Activated effector memory CD4-positive, alpha-beta T cell treated with anti-CD3 and anti-CD28 coated beads, Interleukin-2, amount 50 U/mL, for 16 hours (primary cell): ENCODE measurements around the gene RGS10.
"Not testable (repeated sequence)": the region's sequence is repeated elsewhere in the genome, so short reads cannot be mapped to it uniquely, and the experiment has no call there.

Source experiments
- DNase-seq: peaks from one replicate; pipeline ENCODE4 v3.0.0-alpha.2; 2020

RGS10 gene

DNA sequence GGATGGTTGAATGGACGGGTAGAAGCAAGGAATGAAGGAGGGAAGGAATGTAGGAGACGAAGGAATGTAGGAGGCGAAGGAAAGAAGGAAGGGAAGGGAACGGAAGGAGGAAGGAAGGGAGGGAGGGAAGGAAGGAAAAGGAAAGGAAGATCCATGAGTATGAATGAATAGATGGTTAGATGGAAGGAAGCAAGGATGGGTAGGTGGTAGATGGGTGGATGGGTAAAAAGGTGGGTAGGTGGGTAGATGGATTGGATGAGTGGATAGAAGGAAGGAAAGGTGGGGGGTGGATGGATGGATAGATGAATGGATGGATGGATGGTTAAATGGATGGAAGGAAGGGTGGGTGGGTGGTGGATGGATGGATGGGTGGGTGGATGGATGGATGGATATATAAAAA lies 77.4 kb downstream of the RGS10 start:
- DNase-seq = no peak

DNA sequence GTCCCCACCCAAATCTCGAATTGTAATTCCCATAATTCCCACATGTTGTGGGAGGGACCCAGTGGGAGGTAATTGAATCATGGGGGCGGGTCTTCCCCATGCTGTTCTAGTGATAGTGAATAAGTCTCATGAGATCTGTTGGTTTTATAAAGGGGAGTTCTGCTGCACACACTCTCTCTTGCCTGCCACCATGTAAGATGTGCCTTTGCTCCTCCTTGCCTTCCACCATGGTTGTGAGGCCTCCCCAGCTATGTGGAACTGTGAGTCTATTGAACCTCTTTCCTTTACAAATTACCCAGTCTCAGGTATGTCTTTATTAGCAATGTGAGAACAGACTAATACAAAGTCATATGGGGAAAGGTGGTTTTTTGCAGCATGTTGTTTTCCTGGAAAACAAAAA lies 79.3 kb downstream of the RGS10 start:
- not testable (repeated sequence) for DNase-seq

DNA sequence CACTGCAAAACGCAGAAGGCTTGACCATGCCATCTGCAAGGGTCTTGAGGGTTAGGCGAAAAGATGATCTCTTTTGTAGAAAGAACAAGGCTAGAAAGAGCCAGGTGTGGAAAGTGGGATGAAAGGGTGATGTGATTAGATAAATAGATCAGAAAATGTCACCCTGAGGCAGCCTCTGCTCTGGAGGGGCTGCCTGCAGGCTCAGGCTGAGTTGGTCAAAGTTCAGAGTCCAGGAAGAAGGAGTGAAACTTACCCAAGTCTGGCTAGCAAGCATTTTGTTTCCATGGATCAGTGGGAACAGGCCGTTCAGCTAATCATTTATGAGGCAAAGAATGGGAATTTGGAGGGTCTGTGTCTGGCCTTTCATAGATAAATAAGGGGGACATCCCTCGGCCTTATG lies 79.7 kb downstream of the RGS10 start:
- DNase-seq = no peak

DNA sequence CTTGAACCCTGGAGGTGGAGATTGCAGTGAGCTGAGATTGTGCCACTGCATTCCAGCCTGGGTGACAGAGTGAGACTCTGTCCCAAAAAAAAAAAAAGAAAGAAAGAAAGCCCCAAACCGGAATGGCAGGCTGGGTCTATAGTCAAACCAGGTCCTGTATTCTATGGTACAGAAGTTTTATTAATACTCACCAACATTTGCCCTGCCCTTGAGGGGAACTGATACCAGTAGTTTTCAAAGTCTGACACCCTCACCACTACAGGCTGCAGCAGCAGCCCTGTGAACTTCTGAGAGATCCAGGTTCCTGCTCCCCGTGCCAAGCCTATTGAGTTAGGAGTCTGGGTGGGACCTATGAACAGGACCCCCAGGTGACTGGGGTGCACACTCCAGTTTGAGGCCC lies 80.6 kb downstream of the RGS10 start:
- no peak for DNase-seq

DNA sequence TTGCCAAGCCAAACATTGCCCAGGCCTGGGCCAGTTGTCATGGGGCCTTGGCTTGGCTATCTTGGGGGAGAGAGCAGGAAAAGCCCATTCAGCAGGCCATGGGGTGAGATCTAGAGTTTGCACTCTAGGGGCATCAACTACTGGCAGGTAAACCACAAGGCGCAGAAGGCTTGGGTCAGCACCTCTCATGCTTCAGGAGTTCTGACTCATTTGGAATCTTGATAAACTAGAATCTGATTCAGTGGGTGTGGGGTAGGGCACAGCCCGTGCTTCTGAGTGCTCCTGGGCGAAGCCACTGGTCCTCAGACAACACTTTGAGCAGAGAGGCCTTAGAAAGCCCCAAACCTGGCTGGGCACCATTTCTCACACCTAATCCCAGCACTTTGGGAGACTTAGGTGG lies 81.1 kb downstream of the RGS10 start:
- no peak for DNase-seq

DNA sequence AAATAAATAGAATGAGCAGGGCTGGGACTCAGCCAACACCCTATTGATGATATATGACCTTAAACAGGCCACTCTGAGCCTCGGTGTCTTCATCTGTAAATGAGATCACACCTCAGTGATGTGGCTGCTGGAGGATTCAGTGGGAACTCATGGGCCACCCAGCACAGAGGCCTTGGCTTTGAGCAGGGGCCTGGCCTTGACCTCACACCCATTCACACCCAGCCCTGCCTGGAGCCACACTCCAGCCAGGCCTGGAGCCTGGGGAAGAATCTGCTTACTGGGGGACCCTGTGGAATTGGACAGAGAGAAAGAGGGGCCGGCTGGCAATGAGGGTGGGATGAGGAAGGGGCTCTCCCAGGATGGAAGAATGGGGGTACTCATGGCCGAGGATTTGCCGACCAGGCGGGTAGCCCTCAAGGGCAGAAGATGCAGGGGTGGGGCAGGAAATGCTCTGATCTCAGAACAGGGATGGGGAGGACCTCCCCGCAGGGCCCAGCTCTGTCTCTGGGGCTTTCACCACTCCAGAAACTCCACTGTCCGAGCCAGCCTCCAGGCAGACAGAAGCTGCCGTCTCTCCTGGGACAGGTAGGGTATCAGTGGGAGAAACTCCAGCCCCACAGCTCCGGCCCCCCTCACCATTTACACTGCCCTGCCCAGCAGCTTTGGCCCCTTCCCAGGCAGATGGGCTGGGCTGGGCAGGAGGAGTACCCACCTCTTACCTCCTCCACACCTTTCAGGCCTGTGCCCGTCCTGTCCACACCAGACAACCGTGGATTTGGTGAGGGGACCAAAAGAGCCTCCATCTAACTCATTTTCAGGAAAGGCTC lies 81.9 kb downstream of the RGS10 start:
- no peak for DNase-seq

DNA sequence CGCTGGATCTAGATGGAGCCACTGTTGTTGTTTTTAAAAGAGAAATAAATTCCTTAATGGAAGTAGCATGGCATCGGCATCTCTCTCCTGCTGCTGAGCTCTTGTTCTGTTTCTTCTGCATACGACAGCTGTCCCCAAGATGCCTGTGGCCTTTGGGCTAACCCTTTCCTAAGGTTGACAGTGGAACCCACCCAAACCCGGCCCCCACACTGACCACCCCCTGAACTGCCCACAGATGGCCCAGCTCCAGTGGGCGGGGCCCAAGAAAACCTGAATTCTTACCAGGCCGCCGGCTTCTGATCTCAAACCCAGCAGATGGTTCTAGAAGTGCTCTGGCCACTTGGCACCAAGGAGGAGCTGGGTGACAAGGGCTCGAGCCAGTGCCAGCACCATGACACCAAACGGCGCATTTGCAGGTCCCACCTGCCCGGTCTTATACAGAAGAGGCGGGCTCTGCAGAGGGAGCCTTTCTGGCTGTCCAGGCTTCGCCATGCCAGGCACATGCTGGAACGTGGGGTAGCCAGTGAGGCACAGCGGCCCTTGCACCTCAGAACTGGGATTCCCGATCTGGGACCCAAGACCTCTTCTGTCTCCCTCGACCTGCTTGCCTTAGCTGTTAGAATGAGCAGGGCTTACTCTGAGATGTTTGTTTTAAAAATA lies 82.7 kb downstream of the RGS10 start:
- no peak for DNase-seq

DNA sequence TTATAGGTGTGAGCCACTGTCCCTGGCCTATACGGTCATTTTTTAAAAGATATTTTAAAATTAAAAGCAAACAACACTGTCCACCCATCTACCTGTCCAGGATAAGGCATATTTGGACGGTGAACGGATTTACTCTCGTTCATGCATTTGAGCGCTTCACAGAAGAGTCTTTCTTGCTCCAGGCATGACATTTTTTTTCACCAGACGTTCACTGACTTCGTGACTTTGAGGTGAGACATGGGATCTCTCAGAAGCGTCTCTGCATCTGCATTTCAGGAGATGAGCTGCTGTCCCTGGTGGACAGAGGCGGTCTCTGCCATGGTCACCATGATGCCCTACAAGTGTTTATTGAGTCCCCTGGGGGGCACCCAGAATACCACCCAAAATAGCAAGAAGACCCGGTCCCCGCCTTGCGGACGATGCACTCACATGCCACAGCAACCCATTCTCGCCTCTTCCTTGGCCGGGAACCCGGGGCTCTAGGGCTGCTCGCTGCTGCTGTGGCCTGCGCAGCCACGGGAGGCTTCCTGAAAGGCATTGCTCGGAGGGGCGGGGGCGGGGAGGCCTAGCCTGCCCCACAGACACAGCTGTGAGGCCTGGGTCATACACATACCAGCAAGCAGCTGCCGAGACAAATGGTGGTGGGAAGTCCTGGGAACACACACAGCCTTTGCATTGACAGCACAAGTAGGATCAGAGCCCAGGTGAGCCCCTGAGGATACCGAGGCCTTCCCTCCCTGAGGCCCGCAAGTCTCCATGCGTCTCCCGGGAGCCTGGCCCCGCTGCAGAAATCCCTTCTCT lies 84.4 kb downstream of the RGS10 start:
- DNase-seq = no peak

DNA sequence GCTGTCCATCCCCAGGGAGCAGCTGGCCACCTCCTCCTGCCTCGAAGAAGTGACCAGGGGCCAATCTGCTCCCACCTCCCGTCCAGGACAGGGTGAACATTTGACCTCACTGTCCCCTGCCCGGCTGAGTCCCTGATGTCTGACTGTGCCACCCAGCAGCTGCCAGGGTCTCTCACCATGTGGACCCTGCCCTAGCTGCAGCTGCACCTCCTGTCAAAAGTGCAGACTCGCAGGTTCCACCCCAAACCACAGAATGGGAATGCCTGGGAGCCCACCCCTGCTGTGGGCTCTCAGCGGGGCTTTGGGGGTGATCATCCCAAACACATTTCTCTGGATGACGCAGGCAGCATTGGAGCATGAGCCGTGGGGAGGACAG lies 86.1 kb downstream of the RGS10 start:
- no peak for DNase-seq

DNA sequence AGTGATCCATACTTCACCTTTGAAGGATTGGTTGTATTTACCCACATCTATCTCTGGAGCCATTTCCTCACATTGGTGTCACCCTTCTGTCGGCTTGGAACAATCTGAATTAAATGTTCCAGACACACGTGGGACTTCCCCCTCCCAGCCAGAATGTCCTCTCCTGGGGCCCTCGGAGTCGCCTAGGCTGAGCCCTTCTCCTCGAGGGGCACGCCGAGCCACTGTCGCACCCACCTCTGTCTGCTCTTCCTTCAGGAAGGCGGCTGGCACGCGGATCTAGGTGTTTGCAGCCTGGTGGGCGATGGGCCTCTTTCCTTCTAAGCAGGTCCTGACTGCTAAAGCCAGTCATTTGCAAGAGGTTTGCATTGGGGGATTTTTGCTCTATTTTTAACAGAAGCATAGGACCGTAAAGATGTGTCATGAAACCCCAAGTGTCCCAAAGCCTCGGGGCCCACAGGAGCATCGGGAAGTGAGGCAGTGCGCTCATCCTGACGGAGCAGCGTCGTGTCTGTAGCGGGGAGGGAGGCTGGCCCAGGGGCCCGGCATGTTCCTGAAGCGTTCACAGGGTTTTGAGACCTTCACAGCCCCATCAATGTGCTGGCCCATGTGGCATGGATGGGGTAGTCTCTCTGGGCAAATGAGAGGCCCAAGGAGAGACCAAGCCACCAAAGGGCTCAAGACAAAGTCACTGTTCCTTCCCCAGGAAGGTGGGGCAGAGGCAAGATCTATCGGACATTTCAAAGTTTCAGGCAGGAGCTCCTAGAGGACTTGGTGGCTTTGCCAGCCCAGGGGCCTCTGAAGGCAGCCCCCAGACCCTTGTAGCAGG lies 86.7 kb downstream of the RGS10 start:
- DNase-seq = no peak

DNA sequence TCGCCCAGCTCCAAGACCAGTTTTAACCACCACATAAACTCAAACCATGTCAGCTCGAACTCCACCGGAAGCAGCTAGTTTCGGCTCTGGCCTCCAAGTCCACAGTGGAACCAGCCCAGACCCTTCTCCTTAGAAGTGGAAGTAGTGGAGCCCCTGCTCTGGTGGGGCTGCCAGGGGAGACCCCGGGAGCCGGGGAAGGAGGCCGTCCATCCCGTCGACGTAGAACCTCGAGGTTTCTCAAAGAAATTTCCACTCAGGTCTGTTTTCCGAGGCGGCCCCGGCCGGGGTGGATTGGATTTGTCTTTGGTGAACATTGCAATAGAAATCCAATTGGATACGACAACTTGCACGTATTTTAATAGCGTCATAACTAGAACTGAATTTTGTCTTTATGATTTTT lies 87.5 kb downstream of the RGS10 start:
- DNase-seq = no peak

DNA sequence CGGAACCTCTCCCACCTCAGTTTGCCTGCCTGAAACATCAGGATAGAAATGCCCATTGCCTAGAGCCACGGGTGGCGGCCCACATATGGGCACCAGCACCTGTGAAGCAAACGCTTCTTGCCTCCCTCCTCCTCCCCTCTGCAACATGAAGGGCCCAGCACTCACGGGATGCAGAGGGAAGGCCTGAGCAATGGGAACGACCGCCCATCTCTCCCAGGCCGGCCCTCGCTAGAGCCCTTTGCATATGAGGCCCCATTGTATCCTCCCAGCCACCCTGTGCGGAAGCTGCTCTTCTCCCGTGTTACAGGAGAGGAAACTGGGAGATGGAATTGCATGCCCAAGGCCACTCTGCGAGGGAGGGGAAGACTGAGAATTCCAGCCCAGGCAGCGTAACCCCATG lies 88.2 kb downstream of the RGS10 start:
- DNase-seq = no peak

DNA sequence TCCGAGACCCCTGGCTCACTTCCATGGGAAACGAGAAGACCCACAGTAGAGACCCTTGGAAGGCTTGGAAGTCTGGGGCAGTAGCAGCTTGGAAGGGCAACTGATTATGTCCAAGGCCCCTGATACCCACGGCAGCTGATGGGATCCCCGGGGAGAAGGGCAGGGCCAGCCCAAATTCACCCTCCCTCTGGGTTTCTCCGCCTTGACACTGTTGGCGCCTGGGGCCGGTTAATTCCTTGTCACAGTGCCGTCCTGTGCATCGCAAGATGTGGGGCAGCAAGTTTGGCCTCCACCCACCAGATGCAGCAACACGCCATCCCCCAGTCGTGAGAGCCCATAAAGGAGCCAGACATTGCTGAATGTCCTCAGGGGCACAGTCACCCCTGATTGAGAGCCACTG lies 89.2 kb downstream of the RGS10 start:
- no peak for DNase-seq

DNA sequence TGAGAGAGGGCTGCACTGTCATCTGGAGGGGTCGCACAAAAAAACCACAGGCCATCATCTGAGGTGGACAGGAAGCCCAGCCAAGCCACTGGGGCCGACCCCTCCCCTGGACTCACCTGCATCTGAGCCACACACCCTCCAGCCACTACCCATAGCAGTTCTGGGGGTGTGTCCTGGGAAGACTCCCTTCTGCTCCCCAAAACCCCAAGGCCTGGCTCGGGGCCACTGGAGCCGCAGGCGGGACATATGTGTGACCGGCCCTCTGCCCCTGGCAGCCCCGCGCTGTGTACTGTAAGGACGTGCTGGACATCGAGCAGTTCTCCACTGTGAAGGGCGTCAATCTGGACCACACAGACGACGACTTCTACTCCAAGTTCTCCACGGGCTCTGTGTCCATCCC lies 90.1 kb downstream of the RGS10 start:
- no peak for DNase-seq

DNA sequence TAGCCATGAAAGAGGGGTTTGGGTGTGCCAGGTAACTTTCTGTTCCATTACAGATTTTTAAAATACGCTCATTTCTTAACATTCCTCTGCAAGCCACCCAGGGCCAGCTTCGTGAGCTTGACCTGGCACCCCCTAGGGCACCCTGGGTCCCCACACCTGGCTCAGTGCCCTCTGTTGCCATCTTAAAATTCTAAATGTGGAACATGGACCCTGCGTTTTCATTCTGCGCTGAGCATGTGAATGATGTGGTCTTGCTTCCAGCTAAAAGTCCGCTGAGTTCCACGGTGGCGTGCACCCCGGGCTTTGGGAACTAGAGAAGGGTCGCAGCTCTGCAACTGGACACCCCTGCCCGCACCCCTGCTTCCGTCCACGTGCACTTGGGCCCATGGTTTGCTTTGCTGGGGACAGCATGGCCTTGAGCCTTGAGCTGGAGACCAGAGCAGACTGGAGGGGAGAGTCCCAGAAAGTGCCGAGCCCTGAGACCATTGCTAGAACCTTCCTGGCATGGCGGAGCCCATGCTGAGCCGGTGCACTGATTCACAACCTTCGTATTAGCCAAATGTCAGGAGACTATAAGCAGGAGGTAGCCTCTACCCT lies 91.1 kb downstream of the RGS10 start:
- no peak for DNase-seq

DNA sequence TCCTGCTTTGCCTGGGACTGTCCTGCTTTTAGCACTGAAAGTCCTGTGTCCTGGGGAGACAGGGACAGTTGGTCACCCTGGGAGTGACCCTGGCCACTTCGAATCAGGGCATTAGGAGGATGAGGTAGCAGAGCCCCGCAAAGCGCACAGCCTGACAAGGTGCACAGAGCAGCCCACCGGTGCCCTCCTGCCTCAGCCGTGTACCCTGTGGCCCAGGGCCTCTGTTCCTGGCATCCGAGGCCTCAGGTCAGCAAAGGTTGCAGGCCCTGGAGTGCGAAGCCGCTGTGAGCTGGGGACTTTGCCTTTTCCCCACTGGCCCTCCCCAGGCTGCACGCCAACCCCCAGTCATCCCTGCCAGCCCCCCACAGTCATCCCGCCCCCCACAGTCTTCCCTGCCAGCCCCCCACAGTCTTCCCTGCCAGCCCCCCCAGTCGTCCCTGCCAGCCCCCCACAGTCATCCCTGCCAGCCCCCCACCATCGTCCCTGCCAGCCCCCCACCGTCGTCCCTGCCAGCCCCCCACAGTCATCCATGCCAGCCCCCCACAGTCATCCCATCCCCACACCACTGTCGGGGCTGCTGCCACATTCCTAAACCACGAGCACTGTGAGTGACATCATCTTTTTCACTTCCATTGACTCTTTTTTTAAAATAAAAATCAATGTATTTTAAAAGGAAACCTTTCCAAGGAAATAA lies 91.8 kb downstream of the RGS10 start:
- no peak for DNase-seq
